Right cardiac atrium (tissue), 5 donors: ENCODE measurements around the gene CHCHD6. TPM values are rescaled to one million over a fixed set of nuclear protein-coding genes. Genes with fewer than 3 reads are reported as not detected.
A peak's percentile ranks its signal among the peaks of the same experiment; 100 is the strongest.

Experiments used
- ATAC-seq, 2 donors: fragments of 200-7000 bp; cut with Tn5 transposase; one replicate each; pipeline versions ENCODE4 v1.8.0 to v1.9.1; 2020; ENCODE audit warnings: moderate library complexity in 2 of 2, mild to moderate bottlenecking in 1 of 2
- DNase-seq, 3 donors: peaks; one replicate each; pipeline ENCODE4 v3.0.0-alpha.2; 2020
- H3K27ac ChIP-seq: one replicate; pipeline ENCODE4 v1.5.1; 2013; ENCODE audit warnings: mild to moderate bottlenecking, low read length, control low read depth, moderate library complexity
- H3K27me3 ChIP-seq: one replicate; pipeline ENCODE4 v1.6.1; 2013; ENCODE audit not compliant: control insufficient read depth, insufficient read depth
- H3K4me1 ChIP-seq: one replicate; pipeline ENCODE4 v1.6.1; 2013; ENCODE audit warnings: low read length; ENCODE audit not compliant: control insufficient read depth, insufficient read depth
- H3K4me3 ChIP-seq: one replicate; pipeline ENCODE4 v1.5.1; 2013; ENCODE audit warnings: low read length, control low read depth
- H3K9me3 ChIP-seq: one replicate; pipeline ENCODE4 v1.6.1; 2013; ENCODE audit warnings: low read length; ENCODE audit not compliant: control insufficient read depth
- WGBS: extraction: QIAGEN DNeasy Blood & Tissue Kit; methylation state at CpG from one replicate; pipeline ENCODE4 v1.1.7; 2013; 5-methylcytosine and 5-hydroxymethylcytosine counted together
- intact Hi-C, 4 donors: fragments of 100-400 bp; cut with DNase I; formaldehyde crosslinking; loops; one replicate each; pipeline versions ENCODE4 v1.11.0 to v1.14.0; 2022 to 2023
- polyA plus RNA-seq: library from polyadenylated mRNA; stranded (reverse); fragments of 200-250 nt; gene quantifications from one replicate; pipeline ENCODE4 v1.2.3, GENCODE V29; 2013
- total RNA-seq, 4 donors: library from RNA; stranded (reverse); fragmentation: NEBNext Ultra II Directional; extraction: Animal tissue kit (Norgen Biotek cat#: 25700); gene quantifications; one replicate each; pipeline ENCODE4 v1.2.1, GENCODE V29; 2021
- donor health status: healthy with polysubstance abuse.
- donor health status: DM: no; HTN: yes; CAD: no.
- donor health status: DM: no; HTN: no; CAD: no.
- donor health status: DM: no; HTN: yes; CAD: no; lungs with severe emphysema.
- donor health status: DM: yes; HTN: yes; CAD: no.

The CHCHD6 gene
- total and polyA plus RNA-seq, 5 donors: 7.1 to 10.5 (median 9.3) TPM

GRCh38 chr3:126758026-126758425 is 54.0 kb downstream of the CHCHD6 start:
- H3K27ac ChIP-seq: no peak overlapping the region
- DNase-seq (no peak), ATAC-seq (no peak)
- intact Hi-C loops: loop anchor here in 2 of 4 donors (10.0 kb wide), 2 partner anchors 697 to 787 kb away; no protein-coding TSS in a partner anchor
- no peaks in the 10 kb centered on the region for H3K4me1 ChIP-seq
- WGBS: 74% methylated on average over 3 of the region's 3 CpGs
- H3K27me3 ChIP-seq: no peaks in the 10 kb centered on the region
- no peaks in the 10 kb centered on the region for H3K9me3 ChIP-seq
- H3K4me3 ChIP-seq: no peak overlapping the region

- no peak overlapping the region for H3K27ac ChIP-seq
- H3K9me3 ChIP-seq: no peaks in the 10 kb centered on the region
- H3K4me1 ChIP-seq: no peaks in the 10 kb centered on the region
- intact Hi-C loops: loop anchor here in 2 of 4 donors (10.0 kb wide), 2 partner anchors 696 to 786 kb away; no protein-coding TSS in a partner anchor
- 96% methylated on average over 4 of the region's 4 CpGs for WGBS
- no peaks in the 10 kb centered on the region for H3K27me3 ChIP-seq
- ATAC-seq (no peak), DNase-seq (no peak)
- no peak overlapping the region for H3K4me3 ChIP-seq
Measured at GRCh38 chr3:126758882-126759281, 54.8 kb downstream of the CHCHD6 start.

GRCh38 chr3:126760541-126760940 is 56.5 kb downstream of the CHCHD6 start:
- WGBS: 88% methylated on average over 1 of the region's 1 CpG
- ATAC-seq: no peak
- H3K4me3 ChIP-seq: no peak overlapping the region
- no peak overlapping the region for H3K27ac ChIP-seq
- intact Hi-C loops: no loop called here
- H3K9me3 ChIP-seq: no peaks in the 10 kb centered on the region
- H3K4me1 ChIP-seq: no peaks in the 10 kb centered on the region
- DNase-seq: no peak
- H3K27me3 ChIP-seq: no peaks in the 10 kb centered on the region

GRCh38 chr3:126763035-126763434 is 59.0 kb downstream of the CHCHD6 start:
- intact Hi-C loops: no loop called here
- ATAC-seq (no peak), DNase-seq (no peak)
- Histone ChIP-seq H3K27me3 (no peaks in the 10 kb centered on the region), H3K27ac (no peak overlapping the region), H3K4me1 (no peaks in the 10 kb centered on the region), H3K4me3 (no peak overlapping the region), H3K9me3 (no peaks in the 10 kb centered on the region)

- H3K27ac ChIP-seq: no peak overlapping the region
- no peaks in the 10 kb centered on the region for H3K9me3 ChIP-seq
- no peaks in the 10 kb centered on the region for H3K27me3 ChIP-seq
- no peaks in the 10 kb centered on the region for H3K4me1 ChIP-seq
- ATAC-seq (peak in 1 of 2 donors; percentile 35), DNase-seq (peak in 1 of 3 donors; percentile 47)
- intact Hi-C loops: no loop called here
- no peak overlapping the region for H3K4me3 ChIP-seq
- 69% methylated on average over 17 of the region's 17 CpGs for WGBS
Measured at GRCh38 chr3:126765187-126766069, 61.4 kb downstream of the CHCHD6 start.

- Histone ChIP-seq H3K4me3 (no peak overlapping the region), H3K4me1 (no peaks in the 10 kb centered on the region), H3K27me3 (no peaks in the 10 kb centered on the region), H3K27ac (no peak overlapping the region), H3K9me3 (no peaks in the 10 kb centered on the region)
- DNase-seq (peak in 1 of 3 donors; percentile 31), ATAC-seq (no peak)
- WGBS: 98% methylated on average over 7 of the region's 7 CpGs
- intact Hi-C loops: no loop called here
Measured at GRCh38 chr3:126766653-126767052, 62.6 kb downstream of the CHCHD6 start.

GRCh38 chr3:126768903-126769302 is 64.9 kb downstream of the CHCHD6 start:
- no peak overlapping the region for H3K27ac ChIP-seq
- H3K9me3 ChIP-seq: no peaks in the 10 kb centered on the region
- no peak overlapping the region for H3K4me3 ChIP-seq
- no peaks in the 10 kb centered on the region for H3K4me1 ChIP-seq
- intact Hi-C loops: no loop called here
- DNase-seq (no peak), ATAC-seq (no peak)
- no peaks in the 10 kb centered on the region for H3K27me3 ChIP-seq
- WGBS: 98% methylated on average over 3 of the region's 3 CpGs

GRCh38 chr3:126770096-126770495 is 66.1 kb downstream of the CHCHD6 start:
- ATAC-seq (no peak), DNase-seq (no peak)
- Histone ChIP-seq H3K9me3 (no peaks in the 10 kb centered on the region), H3K27ac (no peak overlapping the region), H3K4me1 (no peaks in the 10 kb centered on the region), H3K4me3 (no peak overlapping the region), H3K27me3 (no peaks in the 10 kb centered on the region)
- intact Hi-C loops: no loop called here

- H3K27ac ChIP-seq: no peak overlapping the region
- H3K27me3 ChIP-seq: no peaks in the 10 kb centered on the region
- ATAC-seq (no peak), DNase-seq (no peak)
- no peaks in the 10 kb centered on the region for H3K9me3 ChIP-seq
- no peak overlapping the region for H3K4me3 ChIP-seq
- 93% methylated on average over 5 of the region's 5 CpGs for WGBS
- intact Hi-C loops: no loop called here
- H3K4me1 ChIP-seq: no peaks in the 10 kb centered on the region
Measured at GRCh38 chr3:126773167-126773566, 69.1 kb downstream of the CHCHD6 start.

- H3K4me1 ChIP-seq: no peaks in the 10 kb centered on the region
- 100% methylated on average over 1 of the region's 1 CpG for WGBS
- no peak for ATAC-seq
- H3K27ac ChIP-seq: no peak overlapping the region
- DNase-seq: no peak
- no peaks in the 10 kb centered on the region for H3K9me3 ChIP-seq
- H3K27me3 ChIP-seq: no peaks in the 10 kb centered on the region
- intact Hi-C loops: no loop called here
- no peak overlapping the region for H3K4me3 ChIP-seq
Measured at GRCh38 chr3:126773783-126774182, 69.7 kb downstream of the CHCHD6 start.

- no peaks in the 10 kb centered on the region for H3K9me3 ChIP-seq
- ATAC-seq (no peak), DNase-seq (no peak)
- H3K27ac ChIP-seq: no peak overlapping the region
- intact Hi-C loops: no loop called here
- peaks cover 3% of the 10 kb centered on the region for H3K4me1 ChIP-seq
- no peak overlapping the region for H3K4me3 ChIP-seq
- 81% methylated on average over 3 of the region's 3 CpGs for WGBS
- H3K27me3 ChIP-seq: no peaks in the 10 kb centered on the region
Measured at GRCh38 chr3:126777366-126777765, 73.3 kb downstream of the CHCHD6 start.
